Activated CD8-positive, alpha-beta memory T cell treated with anti-CD3 and anti-CD28 coated beads, Interleukin-2, amount 10 ng/mL, durations not matched to agents 7 days and 5 days (primary cell): Measurements from ENCODE around the gene WNK1. TPM values are rescaled to one million over a fixed set of nuclear protein-coding genes. Genes with fewer than 3 reads are reported as not detected.

Experiments
- ATAC-seq: fragments of 150-1000 bp; cut with Tn5 transposase; one replicate; pipeline ENCODE4 v1.10.0; 2021; ENCODE audit warnings: moderate library complexity
- CTCF ChIA-PET: fragments of 350-600 bp; sonication (Branson Sonifier 250); formaldehyde crosslinking; loops from one replicate; lab custom pipeline; 2021; ENCODE audit warnings: antibody characterized with exemption; lab: Charles Lee
- DNase-seq: peaks from one replicate; pipeline ENCODE4 v3.0.0-alpha.2; 2020
- H3K27ac Mint-ChIP-seq: one replicate; pipeline ENCODE4 v1.8.0; 2021; ENCODE audit warnings: mild to moderate bottlenecking, mixed read lengths
- H3K27me3 Mint-ChIP-seq: one replicate; pipeline ENCODE4 v1.8.0; 2021; ENCODE audit warnings: mixed read lengths
- H3K36me3 Mint-ChIP-seq: one replicate; pipeline ENCODE4 v1.8.0; 2021; ENCODE audit warnings: mild to moderate bottlenecking, mixed read lengths
- H3K4me1 Mint-ChIP-seq: one replicate; pipeline ENCODE4 v1.8.0; 2021; ENCODE audit warnings: mixed read lengths
- H3K4me3 Mint-ChIP-seq: one replicate; pipeline ENCODE4 v1.8.0; 2021; ENCODE audit warnings: mild to moderate bottlenecking, moderate library complexity, mixed read lengths
- H3K9me3 Mint-ChIP-seq: one replicate; pipeline ENCODE4 v1.8.0; 2022; ENCODE audit warnings: low read depth, mixed read lengths
- total RNA-seq, 2 experiments: library from RNA; stranded (reverse); gene quantifications; one replicate each; pipeline ENCODE4 v1.2.3, GENCODE V29; 2021

WNK1 gene
- total RNA-seq, 2 experiments from 2014 or later: 199 to 211 TPM

DNA sequence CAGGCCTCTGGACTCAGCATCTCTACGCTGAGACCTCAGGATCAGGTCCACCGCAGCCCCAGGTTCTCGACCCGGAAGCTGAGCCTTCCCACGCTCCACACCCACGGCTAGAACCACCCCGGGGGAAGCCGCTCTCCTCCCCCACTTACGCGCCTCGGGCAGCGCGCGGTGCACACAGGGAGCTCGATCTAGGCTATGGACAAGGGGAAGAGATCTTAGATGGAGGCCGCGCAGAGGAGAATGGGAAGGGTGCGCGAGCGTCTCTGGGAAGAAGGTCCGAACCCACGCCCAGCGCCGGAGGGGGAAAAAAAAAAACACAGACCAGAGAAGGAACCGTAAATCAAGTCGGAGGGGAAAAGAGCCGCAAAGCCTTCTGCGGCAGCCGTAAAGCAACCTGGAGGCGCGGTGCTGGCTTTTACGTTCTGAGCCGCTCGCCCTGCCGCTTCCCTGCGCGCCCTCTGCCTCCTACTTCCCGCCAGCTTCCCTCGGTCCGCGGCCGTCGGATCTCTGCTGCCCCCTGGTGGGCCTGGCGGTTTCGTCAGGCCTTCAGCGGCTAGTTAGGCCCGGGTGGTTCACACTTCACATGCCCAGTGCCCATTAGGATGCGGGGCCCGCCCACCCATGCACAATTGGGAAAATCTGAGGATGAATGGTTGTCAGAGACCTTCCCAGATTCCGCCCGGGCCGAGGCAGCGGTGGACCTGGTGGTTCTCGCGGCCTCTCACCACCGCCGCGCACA, 197.2 kb downstream of the WNK1 start, which contains the start of gene RAD52:
RAD52 (minus strand) TSS at position 242 of the 739 bp plus-strand sequence. CDS start 16,636 bp downstream, outside the sequence.
- CTCF ChIA-PET: interaction anchor here (0.5 to 2.5 kb wide), 42 partner anchors 10 to 637 kb away, joined by 3 to 25 read pairs (median 3); partner anchors contain the start of genes ERC1 and WNK1
- Mint-ChIP-seq H3K4me3 (peak within 1 kb of the TSS; percentile 98), H3K9me3 (no peaks in the 10 kb centered on the region), H3K27ac (peak within 1 kb of the TSS; percentile 87), H3K4me1 (peaks cover 30% of the 10 kb centered on the region), H3K27me3 (no peaks in the 10 kb centered on the region), H3K36me3 (peaks cover 16% of the 10 kb centered on the region)
- ATAC-seq (peak; percentile 84), DNase-seq (peak; percentile 98)

DNA sequence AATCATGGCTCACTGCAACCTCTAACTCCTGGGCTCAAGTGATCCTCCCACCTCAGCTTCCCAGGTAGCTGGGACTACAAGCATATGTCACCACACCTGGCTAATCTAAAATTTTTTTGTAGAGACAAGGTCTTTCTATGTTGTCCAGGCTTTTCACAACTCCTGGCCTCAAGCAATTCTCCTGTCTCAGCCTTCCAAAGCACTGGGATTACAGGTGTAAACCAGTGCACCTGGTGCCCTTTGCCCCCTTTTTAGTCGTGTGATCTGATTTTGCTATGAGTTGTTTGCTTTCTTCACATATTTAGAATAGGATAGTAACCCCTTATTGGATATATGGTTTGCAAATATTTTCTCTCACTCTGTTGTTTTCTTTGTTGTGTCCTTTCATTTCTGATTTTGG, 198.8 kb downstream of the WNK1 start:
- CTCF ChIA-PET: interaction anchor here (0.9 to 2.4 kb wide), 6 partner anchors 39 to 499 kb away, joined by 4 to 7 read pairs (median 6); no protein-coding TSS in a partner anchor
- ATAC-seq (no peak), DNase-seq (no peak)
- Mint-ChIP-seq H3K36me3 (peaks cover 10% of the 10 kb centered on the region), H3K4me3 (no peak overlapping the region), H3K27me3 (no peaks in the 10 kb centered on the region), H3K4me1 (peaks cover 22% of the 10 kb centered on the region), H3K9me3 (no peaks in the 10 kb centered on the region), H3K27ac (peak overlapping the region; percentile 41)

DNA sequence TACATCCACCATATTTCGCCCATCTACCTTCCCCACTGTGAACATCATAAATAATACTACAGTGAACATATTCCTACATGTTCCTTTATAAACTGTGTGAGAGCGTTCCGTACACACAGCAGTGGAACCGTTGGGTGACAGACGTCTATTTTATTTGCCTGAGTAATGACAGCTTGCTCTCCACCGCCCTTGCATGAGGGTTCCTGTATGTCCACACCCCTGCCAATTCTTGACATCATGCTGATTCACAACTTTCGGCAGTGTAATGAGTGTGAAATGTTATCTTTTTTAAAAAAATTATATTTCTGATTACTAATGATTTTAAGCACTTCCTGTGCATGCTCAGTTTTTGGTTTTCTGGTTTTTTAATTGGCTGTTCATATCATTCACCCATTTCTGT, 201.4 kb downstream of the WNK1 start:
- H3K36me3 Mint-ChIP-seq: peaks cover 3% of the 10 kb centered on the region
- CTCF ChIA-PET: interaction anchor here (1.0 to 1.5 kb wide), 2 partner anchors 15 to 197 kb away, joined by 3 read pairs; no protein-coding TSS in a partner anchor
- DNase-seq: no peak

DNA sequence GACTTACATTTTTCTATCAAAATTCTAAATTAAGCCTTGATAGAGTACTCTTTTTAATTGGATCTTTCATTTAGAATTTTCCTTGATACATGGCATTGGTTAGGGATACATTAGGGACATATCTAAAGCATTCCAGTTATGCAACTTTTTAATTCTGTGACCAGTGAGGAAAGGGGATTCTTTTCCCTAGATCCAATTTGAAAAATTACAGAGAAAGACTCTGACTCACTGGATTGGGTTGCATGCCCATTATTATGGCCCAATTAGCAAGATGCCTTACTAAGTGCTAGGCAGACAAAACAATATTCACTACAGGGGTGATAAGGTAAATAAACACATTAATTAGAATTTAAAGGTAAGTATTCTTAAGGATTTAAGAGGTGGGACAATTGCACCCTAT, 202.4 kb downstream of the WNK1 start:
- ATAC-seq (no peak), DNase-seq (no peak)
- Mint-ChIP-seq H3K4me3 (no peak overlapping the region), H3K9me3 (no peaks in the 10 kb centered on the region), H3K36me3 (no peaks in the 10 kb centered on the region), H3K4me1 (peaks cover 1% of the 10 kb centered on the region), H3K27ac (no peak overlapping the region), H3K27me3 (peaks cover 4% of the 10 kb centered on the region)
- CTCF ChIA-PET: no interaction called here

More for the DNA sequence above, 201.4 kb downstream of the WNK1 start:
- no peaks in the 10 kb centered on the region for H3K9me3 Mint-ChIP-seq
- no peak for ATAC-seq
- no peak overlapping the region for H3K27ac Mint-ChIP-seq
- H3K27me3 Mint-ChIP-seq: no peaks in the 10 kb centered on the region
- no peak overlapping the region for H3K4me3 Mint-ChIP-seq
- H3K4me1 Mint-ChIP-seq: peaks cover 4% of the 10 kb centered on the region

DNA sequence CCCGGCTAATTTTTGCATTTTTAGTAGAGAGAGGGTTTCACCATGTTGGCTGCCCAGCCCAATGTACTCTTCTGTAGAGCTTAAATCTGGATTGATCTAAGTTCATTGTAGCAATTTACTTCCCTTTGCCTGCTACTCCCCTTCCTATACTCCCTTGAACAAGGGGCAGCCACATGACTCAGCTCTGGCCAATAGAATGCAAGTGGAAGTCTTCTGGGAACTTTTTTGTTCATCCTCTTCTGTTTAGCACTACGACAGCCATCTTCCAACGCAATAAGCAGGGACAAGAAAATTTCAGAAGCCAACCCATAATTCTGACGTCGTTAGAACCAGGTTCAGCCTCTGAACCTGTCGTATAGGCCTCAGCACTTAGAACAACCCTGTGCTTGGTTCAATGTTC, 203.6 kb downstream of the WNK1 start:
- Mint-ChIP-seq H3K27ac (no peak overlapping the region), H3K27me3 (peaks cover 4% of the 10 kb centered on the region), H3K4me3 (no peak overlapping the region), H3K36me3 (no peaks in the 10 kb centered on the region), H3K9me3 (no peaks in the 10 kb centered on the region), H3K4me1 (no peaks in the 10 kb centered on the region)
- DNase-seq: no peak
- ATAC-seq: no peak
- CTCF ChIA-PET: interaction anchor here (1.2 kb wide), 1 partner anchor 137 kb away, joined by 4 read pairs; no protein-coding TSS in a partner anchor

DNA sequence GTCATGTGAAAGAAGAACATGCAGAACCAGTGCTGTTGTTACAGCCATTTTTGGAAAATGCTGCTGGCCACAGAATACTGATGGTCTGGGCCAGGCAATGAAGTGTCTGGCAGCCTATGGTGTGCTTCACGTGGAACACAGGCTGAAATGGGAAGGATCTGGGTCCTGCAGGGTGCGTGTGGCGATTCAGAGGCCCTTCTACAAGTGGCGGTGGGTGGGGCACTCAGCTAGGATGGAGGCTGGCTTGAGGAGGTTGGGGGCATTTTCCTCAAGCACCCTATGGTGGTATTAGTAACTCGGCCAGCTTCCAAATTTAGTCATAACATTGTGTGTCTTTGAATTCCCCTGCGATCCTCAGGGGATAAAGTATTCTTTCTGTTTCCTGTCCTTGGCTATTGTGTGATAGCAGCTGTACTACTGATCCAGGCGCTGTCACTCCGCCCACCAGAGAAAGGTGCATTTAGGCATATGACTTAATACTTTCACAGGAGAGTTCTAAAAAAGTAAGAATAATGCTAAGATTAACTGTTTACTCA, 206.3 kb downstream of the WNK1 start:
- Mint-ChIP-seq H3K27ac (no peak overlapping the region), H3K4me1 (peaks cover 6% of the 10 kb centered on the region), H3K9me3 (no peaks in the 10 kb centered on the region), H3K4me3 (no peak overlapping the region), H3K36me3 (no peaks in the 10 kb centered on the region), H3K27me3 (peaks cover 4% of the 10 kb centered on the region)
- CTCF ChIA-PET: interaction anchor here (0.9 to 1.5 kb wide), 2 partner anchors 9 to 134 kb away, joined by 3 read pairs; no protein-coding TSS in a partner anchor
- no peak for DNase-seq
- ATAC-seq: no peak

Other genes starting within 250 kb of the WNK1 start
- 1 to 10 TPM; 6.8 to 7.4 TPM for gene NINJ2, start 89.1 kb upstream of the WNK1 start, total RNA-seq
- 10 to 100 TPM; 14.6 to 21.8 TPM for gene RAD52, start 197.1 kb downstream of the WNK1 start, total RNA-seq
- gene ERC1, start 238.6 kb downstream of the WNK1 start, total RNA-seq: 10 to 100 TPM; 18.8 to 25.2 TPM